Gastrocnemius medialis (tissue), 4 donors: Measurements from ENCODE around the gene WDR70.

Experiments used
- POLR2A ChIP-seq, 2 donors: fragments of 450-650 bp; IDR thresholded peaks; one replicate each; pipeline ENCODE4 v1.6.1; 2017; ENCODE audit warnings: antibody characterized with exemption in 2 of 2, mild to moderate bottlenecking in 2 of 2, moderate library complexity in 2 of 2
- TF ChIP-seq, protein P1 (sequence below), 5 experiments: fragments of 450-650 bp in 3 of 5; fragments of 200-600 bp in 2 of 5; sonication (generic) in 2 of 5; IDR thresholded peaks in 4 of 5; conservative IDR thresholded peaks in 1 of 5; 1 replicate in 4 of 5; 2 replicates in 1 of 5; pipeline ENCODE4 v1.5.1; 2016 to 2019; ENCODE audit warnings: antibody characterized with exemption in 5 of 5, mild to moderate bottlenecking in 3 of 5, moderate library complexity in 3 of 5

DNA sequence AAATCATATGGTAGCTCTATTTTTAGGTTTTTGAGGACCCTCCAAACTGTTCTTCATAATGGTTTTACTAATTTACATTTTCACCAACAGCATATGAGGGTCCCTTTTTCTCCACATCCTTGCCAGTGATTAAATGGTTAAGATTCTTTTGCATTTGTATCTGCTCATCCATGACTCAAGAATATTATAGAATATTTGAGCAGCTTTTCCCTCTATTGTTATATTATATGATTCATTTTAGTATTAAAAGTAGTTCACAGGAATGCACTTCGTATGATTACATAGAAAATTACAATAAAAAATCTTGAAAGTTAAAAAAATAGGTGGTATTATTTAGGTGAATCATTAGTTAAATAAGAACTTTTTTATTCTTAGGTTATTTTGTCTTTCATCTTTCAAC, 140.7 kb downstream of the WDR70 start:
- no peak for TF ChIP-seq POLR2A (IDR thresholded peaks at IDR 0.05)
- TF ChIP-seq, protein P1, sequence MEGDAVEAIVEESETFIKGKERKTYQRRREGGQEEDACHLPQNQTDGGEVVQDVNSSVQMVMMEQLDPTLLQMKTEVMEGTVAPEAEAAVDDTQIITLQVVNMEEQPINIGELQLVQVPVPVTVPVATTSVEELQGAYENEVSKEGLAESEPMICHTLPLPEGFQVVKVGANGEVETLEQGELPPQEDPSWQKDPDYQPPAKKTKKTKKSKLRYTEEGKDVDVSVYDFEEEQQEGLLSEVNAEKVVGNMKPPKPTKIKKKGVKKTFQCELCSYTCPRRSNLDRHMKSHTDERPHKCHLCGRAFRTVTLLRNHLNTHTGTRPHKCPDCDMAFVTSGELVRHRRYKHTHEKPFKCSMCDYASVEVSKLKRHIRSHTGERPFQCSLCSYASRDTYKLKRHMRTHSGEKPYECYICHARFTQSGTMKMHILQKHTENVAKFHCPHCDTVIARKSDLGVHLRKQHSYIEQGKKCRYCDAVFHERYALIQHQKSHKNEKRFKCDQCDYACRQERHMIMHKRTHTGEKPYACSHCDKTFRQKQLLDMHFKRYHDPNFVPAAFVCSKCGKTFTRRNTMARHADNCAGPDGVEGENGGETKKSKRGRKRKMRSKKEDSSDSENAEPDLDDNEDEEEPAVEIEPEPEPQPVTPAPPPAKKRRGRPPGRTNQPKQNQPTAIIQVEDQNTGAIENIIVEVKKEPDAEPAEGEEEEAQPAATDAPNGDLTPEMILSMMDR (IDR thresholded peaks at IDR 0.05 in 4 of 5, conservative IDR thresholded peaks at IDR 0.05 in 1 of 5) = no peak
